Esophagus muscularis mucosa (tissue), 4 donors: ENCODE data around the gene ADCY1. TPM values are rescaled to one million over a fixed set of nuclear protein-coding genes. Genes with fewer than 3 reads are reported as not detected.
"Not testable (repeated sequence)": the region's sequence is repeated elsewhere in the genome, so short reads cannot be mapped to it uniquely, and the experiment has no call there.

ENCODE experiments used
- DNase-seq: peaks from one replicate; pipeline ENCODE4 v3.0.0-alpha.2; 2017; ENCODE audit errors: extremely low spot score
- H3K27ac ChIP-seq, 4 donors: fragments of 200-600 bp; sonication (generic); replicated peaks in 1 of 4; 1 replicate in 3 of 4; 2 replicates in 1 of 4; pipeline ENCODE4 v1.5.1; 2016 to 2019; ENCODE audit warnings: mild to moderate bottlenecking in 1 of 4
- H3K27me3 ChIP-seq, 4 donors: fragments of 200-600 bp; sonication (generic); one replicate each; pipeline versions ENCODE4 v1.5.1 to v1.6.0; 2016 to 2019
- H3K36me3 ChIP-seq, 4 donors: fragments of 200-600 bp; sonication (generic); one replicate each; pipeline ENCODE4 v1.5.1; 2016 to 2019
- H3K4me1 ChIP-seq, 4 donors: fragments of 200-600 bp; sonication (generic); one replicate each; pipeline ENCODE4 v1.5.1; 2016 to 2019
- H3K4me3 ChIP-seq, 4 donors: fragments of 200-600 bp; sonication (generic); 1 replicate in 2 of 4; 2 replicates in 2 of 4; pipeline ENCODE4 v1.5.1; 2016 to 2019; ENCODE audit warnings: mild to moderate bottlenecking in 4 of 4, moderate library complexity in 1 of 4
- H3K9me3 ChIP-seq, 4 donors: fragments of 200-600 bp; sonication (generic); 1 replicate in 3 of 4; 2 replicates in 1 of 4; pipeline ENCODE4 v1.5.1; 2016 to 2019
- EP300 ChIP-seq: sonication (generic); formaldehyde crosslinking; IDR thresholded peaks from one replicate; pipeline ENCODE4 v1.6.1; 2017; ENCODE audit warnings: antibody characterized with exemption
- POLR2A ChIP-seq: fragments of 450-650 bp; IDR thresholded peaks from one replicate; pipeline ENCODE4 v1.6.1; 2017; ENCODE audit warnings: antibody characterized with exemption, moderate library complexity, mild to moderate bottlenecking, low read depth
- POLR2AphosphoS5 ChIP-seq, 2 donors: sonication (generic); formaldehyde crosslinking; IDR thresholded peaks; one replicate each; pipeline ENCODE4 v1.6.1; 2017; ENCODE audit warnings: antibody characterized with exemption in 2 of 2
- WGBS: methylation state at CpG from one replicate; pipeline ENCODE4 v1.1.5; 2018; 5-methylcytosine and 5-hydroxymethylcytosine counted together
- intact Hi-C: fragments of 100-400 bp; cut with DNase I; formaldehyde crosslinking; loops from one replicate; pipeline ENCODE4 v1.15.1; 2023
- total RNA-seq, 4 donors: library from RNA; depleted of rRNA; stranded (reverse); fragments of >200 nt; gene quantifications; one replicate each; pipeline versions ENCODE4 v1.1.0 to v1.2.1, GENCODE V29; 2016
- TF ChIP-seq, protein P1 (sequence below), 3 experiments: fragments of 200-600 bp in 2 of 3; fragments of 450-650 bp in 1 of 3; sonication (generic) in 2 of 3; IDR thresholded peaks; one replicate each; pipeline ENCODE4 v1.5.1; 2017 to 2019; ENCODE audit warnings: antibody characterized with exemption in 3 of 3, mild to moderate bottlenecking in 2 of 3, moderate library complexity in 1 of 3

Gene ADCY1
- total RNA-seq, 4 donors from 2014 or later: 0.42 to 2.1 (median 1.2) TPM

GRCh38 chr7:45718464-45719330 is 144.5 kb downstream of the ADCY1 start:
- peak; percentile 75 for DNase-seq
- Histone ChIP-seq H3K9me3 (no peaks in the 10 kb centered on the region), H3K27me3 (no peaks in the 10 kb centered on the region), H3K4me1 (no peaks in the 10 kb centered on the region), H3K27ac (no peak overlapping the region), H3K36me3 (peaks cover under 1 to 13% (median 6%) of the 10 kb centered on the region in 4 donors), H3K4me3 (no peak overlapping the region)
- TF ChIP-seq POLR2AphosphoS5 (IDR thresholded peaks at IDR 0.05) (no peak), POLR2A (no peak), EP300 (no peak)
- TF ChIP-seq, protein P1, sequence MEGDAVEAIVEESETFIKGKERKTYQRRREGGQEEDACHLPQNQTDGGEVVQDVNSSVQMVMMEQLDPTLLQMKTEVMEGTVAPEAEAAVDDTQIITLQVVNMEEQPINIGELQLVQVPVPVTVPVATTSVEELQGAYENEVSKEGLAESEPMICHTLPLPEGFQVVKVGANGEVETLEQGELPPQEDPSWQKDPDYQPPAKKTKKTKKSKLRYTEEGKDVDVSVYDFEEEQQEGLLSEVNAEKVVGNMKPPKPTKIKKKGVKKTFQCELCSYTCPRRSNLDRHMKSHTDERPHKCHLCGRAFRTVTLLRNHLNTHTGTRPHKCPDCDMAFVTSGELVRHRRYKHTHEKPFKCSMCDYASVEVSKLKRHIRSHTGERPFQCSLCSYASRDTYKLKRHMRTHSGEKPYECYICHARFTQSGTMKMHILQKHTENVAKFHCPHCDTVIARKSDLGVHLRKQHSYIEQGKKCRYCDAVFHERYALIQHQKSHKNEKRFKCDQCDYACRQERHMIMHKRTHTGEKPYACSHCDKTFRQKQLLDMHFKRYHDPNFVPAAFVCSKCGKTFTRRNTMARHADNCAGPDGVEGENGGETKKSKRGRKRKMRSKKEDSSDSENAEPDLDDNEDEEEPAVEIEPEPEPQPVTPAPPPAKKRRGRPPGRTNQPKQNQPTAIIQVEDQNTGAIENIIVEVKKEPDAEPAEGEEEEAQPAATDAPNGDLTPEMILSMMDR (IDR thresholded peaks at IDR 0.05): no peak
- WGBS: 64% methylated on average over 9 of the region's 12 CpGs
- intact Hi-C loops: no loop called here

DNA sequence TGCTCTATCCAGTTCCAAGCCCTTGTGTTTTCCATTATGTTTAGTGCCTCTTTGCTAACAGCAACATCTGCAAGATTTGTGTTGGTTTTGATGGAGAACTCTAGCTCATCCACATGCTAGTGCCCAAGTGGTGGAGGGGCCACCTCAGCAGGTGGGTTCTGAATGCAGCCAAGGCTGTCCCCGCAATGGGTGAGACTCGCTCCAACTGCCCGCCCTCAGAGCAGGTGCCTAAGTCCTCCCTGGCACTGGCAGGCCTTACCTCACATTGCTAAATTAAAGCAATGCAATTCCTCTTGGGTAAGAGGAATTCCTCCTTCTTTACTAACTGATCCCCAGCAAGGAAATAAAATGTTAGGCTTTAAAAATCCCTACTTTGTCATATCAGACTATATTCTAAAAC is 146.8 kb downstream of the ADCY1 start:
- no peaks in the 10 kb centered on the region for H3K4me1 ChIP-seq
- H3K9me3 ChIP-seq: no peaks in the 10 kb centered on the region
- TF ChIP-seq POLR2AphosphoS5 (IDR thresholded peaks at IDR 0.05) (no peak), EP300 (no peak), POLR2A (no peak)
- TF ChIP-seq, protein P1 (IDR thresholded peaks at IDR 0.05): no peak
- intact Hi-C loops: no loop called here
- WGBS: no CpG with 5 or more reads among the region's 3 CpGs
- no peak for DNase-seq
- peaks cover 17 to 33% (median 28%) of the 10 kb centered on the region in 4 donors for H3K36me3 ChIP-seq
- H3K27me3 ChIP-seq: no peaks in the 10 kb centered on the region
- no peak overlapping the region for H3K4me3 ChIP-seq
- H3K27ac ChIP-seq: no peak overlapping the region

GRCh38 chr7:45721686-45722598 is 147.8 kb downstream of the ADCY1 start:
- no peaks in the 10 kb centered on the region for H3K4me1 ChIP-seq
- TF ChIP-seq EP300 (no peak), POLR2AphosphoS5 (IDR thresholded peaks at IDR 0.05) (no peak), POLR2A (no peak)
- intact Hi-C loops: no loop called here
- 91% methylated on average over 19 of the region's 22 CpGs for WGBS
- peaks cover 27 to 42% (median 38%) of the 10 kb centered on the region in 4 donors for H3K36me3 ChIP-seq
- H3K27ac ChIP-seq: no peak overlapping the region
- no peaks in the 10 kb centered on the region for H3K27me3 ChIP-seq
- no peak overlapping the region for H3K4me3 ChIP-seq
- peak; percentile 91 for DNase-seq
- H3K9me3 ChIP-seq: no peaks in the 10 kb centered on the region

DNA sequence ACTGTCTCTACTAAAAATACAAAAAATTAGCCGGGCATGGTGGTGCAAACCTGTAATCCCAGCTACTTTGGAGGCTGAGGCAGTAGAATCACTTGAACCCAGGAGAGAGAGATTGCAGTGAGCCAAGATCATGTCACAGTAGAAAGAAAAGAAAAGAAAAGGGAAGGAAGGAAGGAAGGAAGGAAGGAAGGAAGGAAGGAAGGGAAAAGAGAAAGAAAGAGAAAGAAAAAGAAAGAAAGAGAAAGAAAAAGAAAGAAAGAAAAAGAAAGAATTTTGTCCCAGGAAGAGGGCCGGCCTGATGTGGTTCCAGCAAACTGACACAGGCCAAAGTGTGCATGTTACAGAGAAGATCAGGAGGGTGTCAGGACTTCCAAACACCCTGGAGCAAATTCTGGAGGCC is 151.1 kb downstream of the ADCY1 start:
- H3K9me3 ChIP-seq, H3K4me1 ChIP-seq, intact Hi-C loops, H3K27ac ChIP-seq, DNase-seq, H3K4me3 ChIP-seq, H3K27me3 ChIP-seq: not testable (repeated sequence)
- WGBS: 94% methylated on average over 2 of the region's 2 CpGs
- H3K36me3 ChIP-seq: peaks cover 30 to 64% (median 59%) of the 10 kb centered on the region in 4 donors

GRCh38 chr7:45726883-45727282 is 152.7 kb downstream of the ADCY1 start:
- WGBS: 98% methylated on average over 18 of the region's 29 CpGs

DNA sequence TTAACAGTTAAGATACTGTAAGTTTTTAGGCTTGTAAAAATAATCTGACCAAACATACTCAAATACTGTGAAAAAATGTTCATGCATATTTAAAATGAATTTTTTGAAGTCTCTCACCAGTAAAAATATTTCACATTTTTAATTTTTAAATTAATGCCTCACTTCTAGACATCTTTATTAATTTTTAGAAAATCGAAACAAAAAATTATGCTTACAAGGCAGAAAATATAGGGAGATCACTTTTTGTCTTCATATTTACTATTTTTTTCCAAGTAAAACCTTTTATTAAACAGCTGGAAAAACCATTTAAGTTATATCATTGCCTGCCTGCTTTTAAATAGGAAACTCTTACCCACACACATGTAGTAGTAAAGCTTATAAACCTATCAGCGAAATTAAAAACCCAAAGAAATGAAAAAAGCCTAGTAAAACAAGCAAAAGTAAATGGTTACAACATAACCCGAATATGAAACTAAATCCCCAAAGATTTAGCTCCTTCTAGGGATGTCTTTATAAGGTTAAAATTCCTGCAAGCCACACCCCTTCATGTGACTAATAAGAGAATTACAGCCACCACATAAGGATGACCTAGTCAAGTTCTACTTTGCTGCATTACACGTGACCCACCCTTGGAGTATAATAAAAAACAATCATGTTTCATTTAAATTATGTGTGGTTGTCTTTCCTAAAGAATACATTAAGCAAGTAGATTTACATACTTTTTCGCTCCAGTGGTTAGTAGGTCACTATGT is 157.7 kb downstream of the ADCY1 start:
- H3K27ac ChIP-seq, intact Hi-C loops, DNase-seq, H3K27me3 ChIP-seq, H3K9me3 ChIP-seq, H3K4me3 ChIP-seq, H3K4me1 ChIP-seq: not testable (repeated sequence)
- H3K36me3 ChIP-seq: peaks cover 3 to 40% (median 25%) of the 10 kb centered on the region in 4 donors
- WGBS: 85% methylated on average over 5 of the region's 5 CpGs

More at GRCh38 chr7:45726883-45727282, 152.7 kb downstream of the ADCY1 start:
- Histone ChIP-seq H3K4me3 (no peak overlapping the region), H3K9me3 (no peaks in the 10 kb centered on the region), H3K27me3 (no peaks in the 10 kb centered on the region), H3K27ac (no peak overlapping the region), H3K4me1 (no peaks in the 10 kb centered on the region), H3K36me3 (peaks cover 30 to 64% (median 59%) of the 10 kb centered on the region in 4 donors)
- TF ChIP-seq EP300: no peak
- no peak for TF ChIP-seq POLR2AphosphoS5 (IDR thresholded peaks at IDR 0.05)
- TF ChIP-seq, protein P1 (IDR thresholded peaks at IDR 0.05): no peak
- no peak for TF ChIP-seq POLR2A
- no peak for DNase-seq
- intact Hi-C loops: no loop called here

GRCh38 chr7:45738920-45739319 is 164.8 kb downstream of the ADCY1 start:
- intact Hi-C loops, H3K27ac ChIP-seq, H3K9me3 ChIP-seq, H3K4me3 ChIP-seq, DNase-seq, H3K27me3 ChIP-seq, H3K4me1 ChIP-seq: not testable (repeated sequence)
- H3K36me3 ChIP-seq: peaks cover 15 to 65% (median 20%) of the 10 kb centered on the region in 4 donors
- 81% methylated on average over 8 of the region's 9 CpGs for WGBS

DNA sequence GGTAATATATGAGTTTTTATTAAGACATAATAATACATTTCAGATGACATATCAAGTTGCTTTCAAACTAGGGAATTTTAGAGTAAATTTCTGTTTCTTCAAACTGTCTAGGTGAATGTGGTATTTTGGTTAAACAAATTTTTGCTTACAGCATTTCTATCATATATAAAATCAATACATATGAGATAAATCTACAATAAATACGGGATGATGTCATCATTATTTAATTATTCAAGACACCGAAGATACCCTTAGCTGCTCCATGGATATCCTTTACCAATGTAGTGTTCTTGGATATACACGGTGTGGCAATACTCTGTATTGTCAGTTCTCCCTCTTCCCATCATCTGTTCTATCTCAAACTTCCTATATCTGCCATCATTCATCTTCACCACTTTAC is 166.4 kb downstream of the ADCY1 start:
- H3K27me3 ChIP-seq, H3K9me3 ChIP-seq, intact Hi-C loops, H3K4me1 ChIP-seq, DNase-seq, H3K4me3 ChIP-seq, H3K27ac ChIP-seq: not testable (repeated sequence)
- H3K36me3 ChIP-seq: peaks cover 15 to 67% (median 26%) of the 10 kb centered on the region in 4 donors
- 95% methylated on average over 3 of the region's 3 CpGs for WGBS
